Small intestine (tissue), 7 donors: Measurements from ENCODE around the gene IGFLR1. TPM values are rescaled to one million over a fixed set of nuclear protein-coding genes. Genes with fewer than 3 reads are reported as not detected.
"Not testable (repeated sequence)": the region's sequence is repeated elsewhere in the genome, so short reads cannot be mapped to it uniquely, and the experiment has no call there.

Experiments
- DNase-seq, 2 donors: peaks; one replicate each; pipeline versions ENCODE4 v3.0.0 to v3.0.0-alpha.2; 2013
- FAIRE-seq: peaks from 2 replicates; lab custom pipeline; 2012; peaks lifted over from hg19 to GRCh38; lab: Jason Lieb, UNC
- H3K27ac ChIP-seq, 3 donors: one replicate each; pipeline ENCODE4 v1.5.1; 2013; ENCODE audit warnings: low read length in 2 of 3, mild to moderate bottlenecking in 2 of 3, control low read depth in 1 of 3, inconsistent platforms in 1 of 3, low read depth in 1 of 3, moderate library complexity in 1 of 3
- H3K27me3 ChIP-seq, 3 donors: one replicate each; pipeline ENCODE4 v1.6.1; 2013; ENCODE audit warnings: low read length in 3 of 3, inconsistent platforms in 1 of 3; ENCODE audit not compliant: control insufficient read depth in 3 of 3, insufficient read depth in 3 of 3
- H3K36me3 ChIP-seq, 3 donors: one replicate each; pipeline ENCODE4 v1.6.1; 2013; ENCODE audit warnings: low read length in 3 of 3, inconsistent platforms in 1 of 3, low read depth in 1 of 3, mild to moderate bottlenecking in 1 of 3, moderate library complexity in 1 of 3; ENCODE audit not compliant: control insufficient read depth in 3 of 3, insufficient read depth in 2 of 3
- H3K4me1 ChIP-seq, 3 donors: one replicate each; pipeline ENCODE4 v1.6.1; 2013; ENCODE audit warnings: low read length in 2 of 3, inconsistent platforms in 1 of 3, low read depth in 1 of 3, mild to moderate bottlenecking in 1 of 3, moderate library complexity in 1 of 3; ENCODE audit not compliant: control insufficient read depth in 3 of 3, insufficient read depth in 2 of 3
- H3K4me3 ChIP-seq, 3 donors: one replicate each; pipeline ENCODE4 v1.5.1; 2013; ENCODE audit warnings: low read length in 3 of 3, control low read depth in 1 of 3, inconsistent platforms in 1 of 3, low read depth in 1 of 3, mild to moderate bottlenecking in 1 of 3, moderate library complexity in 1 of 3
- H3K9me3 ChIP-seq, 2 donors: one replicate each; pipeline ENCODE4 v1.6.1; 2013; ENCODE audit warnings: low read depth in 1 of 2, low read length in 1 of 2; ENCODE audit not compliant: control insufficient read depth in 2 of 2, insufficient read depth in 1 of 2
- WGBS, 3 donors: extraction: QIAGEN DNeasy Blood & Tissue Kit; methylation state at CpG; one replicate each; pipeline ENCODE4 v1.1.7; 2013; 5-methylcytosine and 5-hydroxymethylcytosine counted together
- polyA plus RNA-seq, 4 donors: library from polyadenylated mRNA; stranded (reverse) in 3 of 4; unstranded in 1 of 4; fragments of 200-250 nt in 3 of 4; fragments of 120-200 nt in 1 of 4; gene quantifications; one replicate each; pipeline versions ENCODE4 v1.2.1 to v1.2.3, GENCODE V29; 2013
- donor health status: healthy with polysubstance abuse.
- donor health status: control.
- donor health status: control.
- donor health status: Bipolar disorder and iron deficiency.
- donor health status: healthy.

Gene IGFLR1
- polyA plus RNA-seq, 4 donors = 4.3 to 17.8 (median 12.1) TPM

- FAIRE-seq (no peak), DNase-seq (no peak)
- Histone ChIP-seq H3K27me3 (peaks cover 0 to 15% (median 0%) of the 10 kb centered on the region in 3 donors), H3K4me1 (peaks cover 0 to 9% (median 0%) of the 10 kb centered on the region in 3 donors), H3K27ac (no peak overlapping the region), H3K36me3 (no peaks in the 10 kb centered on the region), H3K9me3 (no peaks in the 10 kb centered on the region), H3K4me3 (no peak overlapping the region)
- WGBS, 3 donors = 36 to 50% (median 42%) methylated on average over 9 of the region's 9 CpGs
Observed at GRCh38 chr19:35703343-35703742, 38.9 kb downstream of the IGFLR1 start.

GRCh38 chr19:35702223-35703012, 39.8 kb downstream of the IGFLR1 start:
- WGBS, 3 donors = 0 to 1% (median 0%) methylated on average over 45 to 50 of the region's 50 CpGs

GRCh38 chr19:35696835-35697234, 45.4 kb downstream of the IGFLR1 start:
- no peak for DNase-seq
- Histone ChIP-seq H3K9me3 (no peaks in the 10 kb centered on the region), H3K4me3 (no peak overlapping the region), H3K27ac (no peak overlapping the region), H3K36me3 (no peaks in the 10 kb centered on the region), H3K27me3 (no peaks in the 10 kb centered on the region), H3K4me1 (peaks cover 0 to under 1% (median 0%) of the 10 kb centered on the region in 3 donors)
- 44 to 67% (median 53%) methylated on average over 4 of the region's 4 CpGs for WGBS, 3 donors
- FAIRE-seq = no peak

More at GRCh38 chr19:35702223-35703012, 39.8 kb downstream of the IGFLR1 start:
- FAIRE-seq (no peak), DNase-seq (peak; percentile 97 to 98)
- Histone ChIP-seq H3K4me3 (peak overlapping the region; percentile 29 to 55 (median 46)), H3K27me3 (peaks cover 0 to 15% (median 0%) of the 10 kb centered on the region in 3 donors), H3K9me3 (no peaks in the 10 kb centered on the region), H3K27ac (peak overlapping the region in 1 of 3 donors; percentile 7), H3K4me1 (peaks cover 0 to 9% (median 0%) of the 10 kb centered on the region in 3 donors), H3K36me3 (no peaks in the 10 kb centered on the region)

GRCh38 chr19:35695895-35696422, 46.3 kb downstream of the IGFLR1 start:
- WGBS, 3 donors = 68 to 87% (median 70%) methylated on average over 2 of the region's 2 CpGs
- no peak overlapping the region for H3K4me3 ChIP-seq
- H3K4me1 ChIP-seq = no peaks in the 10 kb centered on the region
- H3K9me3 ChIP-seq = no peaks in the 10 kb centered on the region
- no peak for DNase-seq
- no peak overlapping the region for H3K27ac ChIP-seq
- H3K36me3 ChIP-seq = no peaks in the 10 kb centered on the region
- FAIRE-seq = no peak
- H3K27me3 ChIP-seq = no peaks in the 10 kb centered on the region

- 34 to 37% (median 37%) methylated on average over 8 of the region's 8 CpGs for WGBS, 3 donors
- Histone ChIP-seq H3K4me1 (no peaks in the 10 kb centered on the region), H3K36me3 (no peaks in the 10 kb centered on the region), H3K27ac (no peak overlapping the region), H3K9me3 (no peaks in the 10 kb centered on the region), H3K27me3 (no peaks in the 10 kb centered on the region), H3K4me3 (no peak overlapping the region)
- no peak for FAIRE-seq
- DNase-seq = peak; percentile 93 to 94
Observed at GRCh38 chr19:35693835-35694599, 48.2 kb downstream of the IGFLR1 start.

- Histone ChIP-seq H3K4me3 (no peak overlapping the region), H3K36me3 (no peaks in the 10 kb centered on the region), H3K9me3 (no peaks in the 10 kb centered on the region), H3K4me1 (no peaks in the 10 kb centered on the region), H3K27ac (no peak overlapping the region), H3K27me3 (no peaks in the 10 kb centered on the region)
- 6 to 13% (median 10%) methylated on average over 8 of the region's 8 CpGs for WGBS, 3 donors
- no peak for FAIRE-seq
- no peak for DNase-seq
Observed at GRCh38 chr19:35693422-35693821, 48.8 kb downstream of the IGFLR1 start.

GRCh38 chr19:35692010-35692409, 50.2 kb downstream of the IGFLR1 start:
- no peak for DNase-seq
- H3K4me3 ChIP-seq = no peak overlapping the region
- H3K9me3 ChIP-seq = no peaks in the 10 kb centered on the region
- no peak for FAIRE-seq
- no peaks in the 10 kb centered on the region for H3K27me3 ChIP-seq
- no peak overlapping the region for H3K27ac ChIP-seq
- 33 to 72% (median 51%) methylated on average over 11 of the region's 11 CpGs for WGBS, 3 donors
- no peaks in the 10 kb centered on the region for H3K4me1 ChIP-seq
- H3K36me3 ChIP-seq = no peaks in the 10 kb centered on the region

GRCh38 chr19:35691106-35691505, 51.1 kb downstream of the IGFLR1 start:
- FAIRE-seq = not testable (repeated sequence)
- 92 to 95% (median 95%) methylated on average over 23 to 37 of the region's 37 CpGs for WGBS, 3 donors

More at GRCh38 chr19:35691106-35691505, 51.1 kb downstream of the IGFLR1 start:
- DNase-seq, H3K4me3 ChIP-seq, H3K4me1 ChIP-seq, H3K27me3 ChIP-seq, H3K9me3 ChIP-seq, H3K27ac ChIP-seq, H3K36me3 ChIP-seq: not testable (repeated sequence)
